ENCODE measurements around the gene RANBP10.

The RANBP10 gene

DNA sequence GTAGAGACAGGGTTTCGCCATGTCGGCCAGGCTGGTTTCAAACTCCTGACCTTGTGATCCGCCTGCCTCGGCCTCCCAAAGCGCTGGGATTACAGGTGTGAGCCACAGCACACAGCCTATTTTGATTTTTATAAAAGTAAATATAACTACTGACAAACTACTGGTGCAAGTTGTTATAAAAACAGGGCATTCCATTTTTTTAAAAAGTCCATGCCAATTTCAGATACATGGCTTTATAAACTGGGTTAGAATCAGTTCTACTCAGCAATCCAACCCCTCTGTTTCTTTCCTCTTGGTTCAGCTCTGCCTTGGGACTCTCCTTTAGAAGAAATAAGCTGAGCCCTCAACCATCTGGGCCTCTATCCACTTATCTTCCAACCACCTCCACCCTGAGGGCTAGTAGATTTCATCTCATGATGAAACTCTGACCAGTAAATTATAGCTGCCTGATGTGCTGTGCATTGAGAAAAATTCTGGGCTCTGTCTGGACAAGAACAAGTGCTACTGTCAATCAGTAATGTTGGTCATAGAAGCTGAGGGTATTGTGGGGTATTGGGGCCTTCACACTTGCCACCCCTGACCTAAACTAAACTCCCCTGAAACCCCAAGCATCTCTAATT, 10.2 kb downstream of the RANBP10 start:
- TF ChIP-seq BACH2 (CRISPR knock-in tag; IDR thresholded peaks at IDR 0.05; ENCODE audit: borderline replicate concordance): no peak
- TF ChIP-seq PPARA (CRISPR knock-in tag; IDR thresholded peaks at IDR 0.05; ENCODE audit: borderline replicate concordance): no peak
- TF ChIP-seq CREB5 (CRISPR knock-in tag; IDR thresholded peaks at IDR 0.05; ENCODE audit: low read depth): no peak
- TF ChIP-seq ZNF70 (CRISPR knock-in tag; IDR thresholded peaks at IDR 0.05): no peak
- TF ChIP-seq ESRRG (CRISPR knock-in tag; IDR thresholded peaks at IDR 0.05): no peak
- TF ChIP-seq ZC3H10 (CRISPR knock-in tag; IDR thresholded peaks at IDR 0.05): no peak
- TF ChIP-seq CSRNP3 (CRISPR knock-in tag; IDR thresholded peaks at IDR 0.05): no peak
- TF ChIP-seq ZNF565 (CRISPR knock-in tag; conservative IDR thresholded peaks at IDR 0.05; ENCODE audit: low read depth): no peak
- no peak for TF ChIP-seq ISL1 (CRISPR knock-in tag; IDR thresholded peaks at IDR 0.05)
- TF ChIP-seq TOX (CRISPR knock-in tag; IDR thresholded peaks at IDR 0.05; ENCODE audit: borderline replicate concordance): no peak
- TF ChIP-seq CSDC2 (CRISPR knock-in tag; IDR thresholded peaks at IDR 0.05): no peak
- ATAC-seq: no peak

DNA sequence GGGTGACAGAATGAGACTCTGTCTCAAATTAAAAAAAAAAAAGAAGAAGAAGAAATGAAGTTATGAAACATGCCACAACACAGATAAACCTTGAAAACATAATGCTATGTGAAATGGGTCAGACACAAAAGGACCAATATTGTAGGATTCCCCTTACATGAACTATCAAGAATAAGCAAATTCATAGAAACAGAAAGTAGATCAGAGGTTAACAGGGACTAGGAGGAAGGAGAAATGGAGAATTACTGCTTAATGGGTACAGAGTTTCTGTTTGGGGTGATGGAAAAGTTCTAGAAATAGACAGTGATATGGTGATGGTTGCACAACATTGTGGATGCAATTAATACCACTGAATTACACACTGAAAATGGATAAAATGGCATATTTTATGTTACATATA, 16.3 kb downstream of the RANBP10 start:
- no peak for ATAC-seq
- TF ChIP-seq PPARA (CRISPR knock-in tag; IDR thresholded peaks at IDR 0.05; ENCODE audit: borderline replicate concordance): no peak
- TF ChIP-seq ZC3H10 (CRISPR knock-in tag; IDR thresholded peaks at IDR 0.05): no peak
- TF ChIP-seq RARB (CRISPR knock-in tag; IDR thresholded peaks at IDR 0.05): no peak
- TF ChIP-seq TSHZ2 (CRISPR knock-in tag; IDR thresholded peaks at IDR 0.05): no peak
- TF ChIP-seq CREB5 (CRISPR knock-in tag; IDR thresholded peaks at IDR 0.05; ENCODE audit: low read depth): no peak
- no peak for TF ChIP-seq GLIS3 (CRISPR knock-in tag; IDR thresholded peaks at IDR 0.05)
- TF ChIP-seq ZFP3 (CRISPR knock-in tag; IDR thresholded peaks at IDR 0.05): no peak
- no peak for TF ChIP-seq TOX (CRISPR knock-in tag; IDR thresholded peaks at IDR 0.05; ENCODE audit: borderline replicate concordance)
- no peak for TF ChIP-seq ZNF565 (CRISPR knock-in tag; conservative IDR thresholded peaks at IDR 0.05; ENCODE audit: low read depth)
- TF ChIP-seq CSRNP3 (CRISPR knock-in tag; IDR thresholded peaks at IDR 0.05): no peak
- TF ChIP-seq OSR1 (CRISPR knock-in tag; IDR thresholded peaks at IDR 0.05): no peak
- TF ChIP-seq BACH2 (CRISPR knock-in tag; IDR thresholded peaks at IDR 0.05; ENCODE audit: borderline replicate concordance): no peak
- TF ChIP-seq ARNTL (CRISPR knock-in tag; IDR thresholded peaks at IDR 0.05; ENCODE audit: borderline replicate concordance, low read depth): no peak
- no peak for TF ChIP-seq ZNF70 (CRISPR knock-in tag; IDR thresholded peaks at IDR 0.05)
- no peak for TF ChIP-seq ZFP30 (CRISPR knock-in tag; IDR thresholded peaks at IDR 0.05)
- TF ChIP-seq ZNF8 (CRISPR knock-in tag; IDR thresholded peaks at IDR 0.05): no peak
- TF ChIP-seq, protein P1, sequence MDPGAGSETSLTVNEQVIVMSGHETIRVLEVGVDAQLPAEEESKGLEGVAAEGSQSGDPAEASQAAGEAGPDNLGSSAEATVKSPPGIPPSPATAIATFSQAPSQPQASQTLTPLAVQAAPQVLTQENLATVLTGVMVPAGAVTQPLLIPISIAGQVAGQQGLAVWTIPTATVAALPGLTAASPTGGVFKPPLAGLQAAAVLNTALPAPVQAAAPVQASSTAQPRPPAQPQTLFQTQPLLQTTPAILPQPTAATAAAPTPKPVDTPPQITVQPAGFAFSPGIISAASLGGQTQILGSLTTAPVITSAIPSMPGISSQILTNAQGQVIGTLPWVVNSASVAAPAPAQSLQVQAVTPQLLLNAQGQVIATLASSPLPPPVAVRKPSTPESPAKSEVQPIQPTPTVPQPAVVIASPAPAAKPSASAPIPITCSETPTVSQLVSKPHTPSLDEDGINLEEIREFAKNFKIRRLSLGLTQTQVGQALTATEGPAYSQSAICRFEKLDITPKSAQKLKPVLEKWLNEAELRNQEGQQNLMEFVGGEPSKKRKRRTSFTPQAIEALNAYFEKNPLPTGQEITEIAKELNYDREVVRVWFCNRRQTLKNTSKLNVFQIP (CRISPR knock-in tag; IDR thresholded peaks at IDR 0.05; ENCODE audit: borderline replicate concordance, low read depth): no peak

Measured in SK-N-SH treated with all-trans-retinoic acid at 6 μM for 48 hours (cell line).